ENCODE results near the gene SAMD14.
"Not testable (repeated sequence)": the region's sequence is repeated elsewhere in the genome, so short reads cannot be mapped to it uniquely, and the experiment has no call there.

SAMD14 gene

GRCh38 chr17:50067996-50068395, 62.0 kb downstream of the SAMD14 start:
- Mint-ChIP-seq H3K27me3 (ENCODE audit: low read depth) (no peaks in the 10 kb centered on the region), H3K4me3 (no peak overlapping the region), H3K36me3 (ENCODE audit: low read depth) (peaks cover 32% of the 10 kb centered on the region), H3K4me1 (ENCODE audit: low read depth) (peaks cover 7% of the 10 kb centered on the region), H3K9me3 (peaks cover 5% of the 10 kb centered on the region), H3K27ac (no peak overlapping the region)

- Mint-ChIP-seq H3K9me3 (peaks cover 5% of the 10 kb centered on the region), H3K27ac (no peak overlapping the region), H3K4me1 (ENCODE audit: low read depth) (peaks cover 4% of the 10 kb centered on the region), H3K27me3 (ENCODE audit: low read depth) (no peaks in the 10 kb centered on the region), H3K4me3 (no peak overlapping the region), H3K36me3 (ENCODE audit: low read depth) (peaks cover 27% of the 10 kb centered on the region)
Observed at GRCh38 chr17:50066995-50067394, 63.0 kb downstream of the SAMD14 start.

- no peak overlapping the region for H3K27ac Mint-ChIP-seq
- H3K36me3 Mint-ChIP-seq (ENCODE audit: low read depth) = peaks cover 14% of the 10 kb centered on the region
- H3K4me1 Mint-ChIP-seq (ENCODE audit: low read depth) = peaks cover 2% of the 10 kb centered on the region
- H3K4me3 Mint-ChIP-seq = no peak overlapping the region
- H3K27me3 Mint-ChIP-seq (ENCODE audit: low read depth) = no peaks in the 10 kb centered on the region
- H3K9me3 Mint-ChIP-seq = no peaks in the 10 kb centered on the region
Observed at GRCh38 chr17:50065056-50065455, 64.9 kb downstream of the SAMD14 start.

- Mint-ChIP-seq H3K9me3 (no peaks in the 10 kb centered on the region), H3K27ac (no peak overlapping the region), H3K4me3 (no peak overlapping the region), H3K36me3 (ENCODE audit: low read depth) (peaks cover 9% of the 10 kb centered on the region), H3K27me3 (ENCODE audit: low read depth) (no peaks in the 10 kb centered on the region), H3K4me1 (ENCODE audit: low read depth) (peaks cover 2% of the 10 kb centered on the region)
Observed at GRCh38 chr17:50064253-50065001, 65.5 kb downstream of the SAMD14 start.

- Mint-ChIP-seq H3K9me3 (no peaks in the 10 kb centered on the region), H3K4me1 (ENCODE audit: low read depth) (peaks cover 5% of the 10 kb centered on the region), H3K4me3 (no peak overlapping the region), H3K27ac (no peak overlapping the region), H3K36me3 (ENCODE audit: low read depth) (peaks cover 9% of the 10 kb centered on the region), H3K27me3 (ENCODE audit: low read depth) (no peaks in the 10 kb centered on the region)
Observed at GRCh38 chr17:50063561-50064252, 66.3 kb downstream of the SAMD14 start.

- H3K36me3 Mint-ChIP-seq (ENCODE audit: low read depth) = peaks cover 8% of the 10 kb centered on the region
- no peaks in the 10 kb centered on the region for H3K9me3 Mint-ChIP-seq
- H3K4me3 Mint-ChIP-seq = no peak overlapping the region
- H3K27me3 Mint-ChIP-seq (ENCODE audit: low read depth) = no peaks in the 10 kb centered on the region
- peaks cover 13% of the 10 kb centered on the region for H3K4me1 Mint-ChIP-seq (ENCODE audit: low read depth)
- no peak overlapping the region for H3K27ac Mint-ChIP-seq
Observed at GRCh38 chr17:50062293-50063243, 67.4 kb downstream of the SAMD14 start.

GRCh38 chr17:50061713-50062045, 68.3 kb downstream of the SAMD14 start:
- not testable (repeated sequence) for H3K4me3 Mint-ChIP-seq; H3K36me3 Mint-ChIP-seq (ENCODE audit: low read depth); H3K27ac Mint-ChIP-seq; H3K27me3 Mint-ChIP-seq (ENCODE audit: low read depth); H3K9me3 Mint-ChIP-seq
- H3K4me1 Mint-ChIP-seq (ENCODE audit: low read depth) = peaks cover 17% of the 10 kb centered on the region

GRCh38 chr17:50060951-50061712, 68.8 kb downstream of the SAMD14 start:
- Mint-ChIP-seq H3K36me3 (ENCODE audit: low read depth) (peaks cover 8% of the 10 kb centered on the region), H3K27me3 (ENCODE audit: low read depth) (no peaks in the 10 kb centered on the region), H3K27ac (no peak overlapping the region), H3K4me3 (no peak overlapping the region), H3K9me3 (no peaks in the 10 kb centered on the region), H3K4me1 (ENCODE audit: low read depth) (peaks cover 17% of the 10 kb centered on the region)
